ENCODE data around the gene TTLL10. TPM values are rescaled to one million over a fixed set of nuclear protein-coding genes. Genes with fewer than 3 reads are reported as not detected.

Gene TTLL10
- total RNA-seq, 1 experiment from 2014 or later, result not detected

- no peak for DNase-seq (ENCODE audit: low spot score)
These were observed 73.1 kb downstream of the TTLL10 start, which contains the start of gene C1QTNF12 for GRCh38 chr1:1246577-1247340. C1QTNF12 (minus strand) TSS chr1:1246722; CDS start chr1:1246690, 32 bp downstream.

DNA sequence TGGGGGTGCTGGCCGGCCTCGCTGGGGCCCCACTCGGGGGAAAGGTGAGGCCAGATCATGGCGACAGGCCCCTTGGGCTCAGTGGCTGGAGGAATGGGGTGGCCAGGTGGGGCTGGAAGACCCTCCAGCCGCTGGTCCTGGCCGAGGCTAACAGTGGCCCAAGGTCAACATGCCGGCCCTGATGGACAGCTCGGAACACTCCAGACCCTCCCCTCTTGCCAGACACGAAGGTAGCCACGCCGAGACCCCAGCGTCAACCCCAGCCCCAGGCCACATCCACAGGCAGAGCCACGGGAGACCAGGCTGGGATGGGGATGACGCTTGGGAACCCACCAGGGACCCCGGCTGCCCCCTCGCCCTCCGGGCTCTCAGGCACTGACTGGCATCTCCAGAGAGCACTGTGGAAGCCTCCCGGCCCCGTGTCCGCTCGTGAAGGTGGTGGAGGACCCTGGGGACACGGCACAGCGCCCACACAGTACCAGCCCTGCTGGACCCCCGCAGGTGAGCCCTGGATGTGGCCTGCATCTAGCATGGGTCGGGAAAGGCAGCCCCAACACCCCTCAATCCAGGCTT, 73.7 kb downstream of the TTLL10 start:
- no peak for DNase-seq (ENCODE audit: low spot score)

Other genes with a start within 250 kb of the TTLL10 start
- 39.7 and 116 TPM in 2 replicates for gene SAMD11, start 250.0 kb upstream of the TTLL10 start, total RNA-seq (2014; rRNA removed; shearing (Covaris generic))
- gene NOC2L, start 214.6 kb upstream of the TTLL10 start, total RNA-seq (2014; rRNA removed; shearing (Covaris generic)), result 78.4 and 90.7 TPM in 2 replicates
- gene KLHL17, start 213.3 kb upstream of the TTLL10 start, total RNA-seq (2014; rRNA removed; shearing (Covaris generic)), result 1.9 and 5.7 TPM in 2 replicates
- 0.08 and 1.2 TPM in 2 replicates for gene PLEKHN1, start 207.4 kb upstream of the TTLL10 start, total RNA-seq (2014; rRNA removed; shearing (Covaris generic))
- gene PERM1, start 191.8 kb upstream of the TTLL10 start, total RNA-seq (2014; rRNA removed; shearing (Covaris generic)), result 0.19 TPM in 1 of 2 replicates, not detected in the other
- 3.6 and 17.7 TPM in 2 replicates for gene HES4, start 173.8 kb upstream of the TTLL10 start, total RNA-seq (2014; rRNA removed; shearing (Covaris generic))
- gene ISG15, start 160.4 kb upstream of the TTLL10 start, total RNA-seq (2014; rRNA removed; shearing (Covaris generic)), result 353 and 452 TPM in 2 replicates
- 37.0 and 52.1 TPM in 2 replicates for gene AGRN, start 153.8 kb upstream of the TTLL10 start, total RNA-seq (2014; rRNA removed; shearing (Covaris generic))
- not detected in 2 replicates for gene RNF223, start 99.6 kb upstream of the TTLL10 start, total RNA-seq (2014; rRNA removed; shearing (Covaris generic))
- 11.8 and 16.4 TPM in 2 replicates for gene C1orf159, start 57.8 kb upstream of the TTLL10 start, total RNA-seq (2014; rRNA removed; shearing (Covaris generic))
- not detected in 2 replicates for gene TNFRSF18, start 32.7 kb downstream of the TTLL10 start, total RNA-seq (2014; rRNA removed; shearing (Covaris generic))
- not detected in 2 replicates for gene TNFRSF4, start 40.3 kb downstream of the TTLL10 start, total RNA-seq (2014; rRNA removed; shearing (Covaris generic))
- 101 and 116 TPM in 2 replicates for gene SDF4, start 58.1 kb downstream of the TTLL10 start, total RNA-seq (2014; rRNA removed; shearing (Covaris generic))
- gene B3GALT6, start 58.4 kb downstream of the TTLL10 start, total RNA-seq (2014; rRNA removed; shearing (Covaris generic)), result 20.5 and 29.6 TPM in 2 replicates
- 0.21 TPM in 1 of 2 replicates, not detected in the other for gene C1QTNF12, start 72.8 kb downstream of the TTLL10 start, total RNA-seq (2014; rRNA removed; shearing (Covaris generic))
- 52.7 and 66.5 TPM in 2 replicates for gene UBE2J2, start 100.0 kb downstream of the TTLL10 start, total RNA-seq (2014; rRNA removed; shearing (Covaris generic))
- gene SCNN1D, start 106.6 kb downstream of the TTLL10 start, total RNA-seq (2014; rRNA removed; shearing (Covaris generic)), result 0.53 and 1.9 TPM in 2 replicates
- gene ACAP3, start 134.1 kb downstream of the TTLL10 start, total RNA-seq (2014; rRNA removed; shearing (Covaris generic)), result 10.6 and 16.6 TPM in 2 replicates
- gene PUSL1, start 134.7 kb downstream of the TTLL10 start, total RNA-seq (2014; rRNA removed; shearing (Covaris generic)), result 24.7 and 29.3 TPM in 2 replicates
- gene INTS11, start 150.8 kb downstream of the TTLL10 start, total RNA-seq (2014; rRNA removed; shearing (Covaris generic)), result 76.9 and 88.3 TPM in 2 replicates
- 12.0 and 18.5 TPM in 2 replicates for gene CPTP, start 150.9 kb downstream of the TTLL10 start, total RNA-seq (2014; rRNA removed; shearing (Covaris generic))
- gene TAS1R3, start 157.4 kb downstream of the TTLL10 start, total RNA-seq (2014; rRNA removed; shearing (Covaris generic)), result not detected in 2 replicates
- gene DVL1, start 175.5 kb downstream of the TTLL10 start, total RNA-seq (2014; rRNA removed; shearing (Covaris generic)), result 11.7 and 33.3 TPM in 2 replicates
- gene MXRA8, start 184.7 kb downstream of the TTLL10 start, total RNA-seq (2014; rRNA removed; shearing (Covaris generic)), result 41.2 and 46.0 TPM in 2 replicates
- 162 and 168 TPM in 2 replicates for gene AURKAIP1, start 201.3 kb downstream of the TTLL10 start, total RNA-seq (2014; rRNA removed; shearing (Covaris generic))
- 46.0 and 49.4 TPM in 2 replicates for gene CCNL2, start 225.5 kb downstream of the TTLL10 start, total RNA-seq (2014; rRNA removed; shearing (Covaris generic))
- gene MRPL20, start 233.4 kb downstream of the TTLL10 start, total RNA-seq (2014; rRNA removed; shearing (Covaris generic)), result 243 and 264 TPM in 2 replicates
- not detected in 2 replicates for gene ANKRD65, start 247.4 kb downstream of the TTLL10 start, total RNA-seq (2014; rRNA removed; shearing (Covaris generic))